ENCODE results near the gene OCLN. TPM values are rescaled to one million over a fixed set of nuclear protein-coding genes. Genes with fewer than 3 reads are reported as not detected.
"Not testable (repeated sequence)": the region's sequence is repeated elsewhere in the genome, so short reads cannot be mapped to it uniquely, and the experiment has no call there.

Gene OCLN
- total RNA-seq, 1 donor from 2014 or later: 2.2 TPM

DNA sequence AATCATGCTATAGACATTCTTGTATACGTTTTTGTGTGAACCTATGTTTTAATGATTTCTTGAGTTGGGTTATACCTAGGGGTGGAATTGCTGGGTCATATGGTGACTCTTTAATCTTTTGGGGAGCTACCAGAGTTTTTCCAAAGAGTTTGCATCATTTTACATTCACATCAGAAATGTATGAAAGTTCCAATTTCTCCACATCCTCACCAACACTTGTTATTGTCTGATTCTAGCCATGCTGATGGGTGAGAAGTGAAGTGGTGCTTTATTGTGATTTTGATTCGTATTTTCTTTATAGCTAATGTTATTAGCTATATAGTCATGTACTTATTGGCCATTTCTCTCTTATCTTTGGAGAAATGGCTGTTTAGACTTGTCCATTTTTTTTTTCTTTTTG, 18.1 kb downstream of the OCLN start:
- Mint-ChIP-seq H3K4me3 (no peak overlapping the region), H3K27me3 (no peaks in the 10 kb centered on the region), H3K27ac (no peak overlapping the region), H3K4me1 (no peaks in the 10 kb centered on the region), H3K9me3 (no peaks in the 10 kb centered on the region), H3K36me3 (ENCODE audit: low read depth) (no peaks in the 10 kb centered on the region)
- intact Hi-C loops (cut with micrococcal nuclease): no loop called here
- CTCF ChIA-PET: no interaction called here
- POLR2A ChIA-PET: no interaction called here
- no peak for ATAC-seq (ENCODE audit: low read depth)
- DNase-seq: no peak
- TF ChIP-seq, protein P1, sequence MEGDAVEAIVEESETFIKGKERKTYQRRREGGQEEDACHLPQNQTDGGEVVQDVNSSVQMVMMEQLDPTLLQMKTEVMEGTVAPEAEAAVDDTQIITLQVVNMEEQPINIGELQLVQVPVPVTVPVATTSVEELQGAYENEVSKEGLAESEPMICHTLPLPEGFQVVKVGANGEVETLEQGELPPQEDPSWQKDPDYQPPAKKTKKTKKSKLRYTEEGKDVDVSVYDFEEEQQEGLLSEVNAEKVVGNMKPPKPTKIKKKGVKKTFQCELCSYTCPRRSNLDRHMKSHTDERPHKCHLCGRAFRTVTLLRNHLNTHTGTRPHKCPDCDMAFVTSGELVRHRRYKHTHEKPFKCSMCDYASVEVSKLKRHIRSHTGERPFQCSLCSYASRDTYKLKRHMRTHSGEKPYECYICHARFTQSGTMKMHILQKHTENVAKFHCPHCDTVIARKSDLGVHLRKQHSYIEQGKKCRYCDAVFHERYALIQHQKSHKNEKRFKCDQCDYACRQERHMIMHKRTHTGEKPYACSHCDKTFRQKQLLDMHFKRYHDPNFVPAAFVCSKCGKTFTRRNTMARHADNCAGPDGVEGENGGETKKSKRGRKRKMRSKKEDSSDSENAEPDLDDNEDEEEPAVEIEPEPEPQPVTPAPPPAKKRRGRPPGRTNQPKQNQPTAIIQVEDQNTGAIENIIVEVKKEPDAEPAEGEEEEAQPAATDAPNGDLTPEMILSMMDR (IDR thresholded peaks at IDR 0.05): no peak

- no peak for ATAC-seq (ENCODE audit: low read depth)
- intact Hi-C loops (cut with micrococcal nuclease): no loop called here
- Mint-ChIP-seq H3K4me1 (no peaks in the 10 kb centered on the region), H3K27ac (no peak overlapping the region), H3K4me3 (no peak overlapping the region), H3K36me3 (ENCODE audit: low read depth) (no peaks in the 10 kb centered on the region), H3K9me3 (no peaks in the 10 kb centered on the region), H3K27me3 (no peaks in the 10 kb centered on the region)
- no peak for DNase-seq
- CTCF ChIA-PET: no interaction called here
- POLR2A ChIA-PET: no interaction called here
- TF ChIP-seq, protein P1 (IDR thresholded peaks at IDR 0.05): no peak
These were observed 20.2 kb downstream of the OCLN start for GRCh38 chr5:69512740-69513260.

- H3K27ac Mint-ChIP-seq; ATAC-seq (ENCODE audit: low read depth); H3K4me3 Mint-ChIP-seq; H3K9me3 Mint-ChIP-seq; DNase-seq; H3K4me1 Mint-ChIP-seq; CTCF ChIA-PET; H3K36me3 Mint-ChIP-seq (ENCODE audit: low read depth); H3K27me3 Mint-ChIP-seq; POLR2A ChIA-PET; intact Hi-C loops (cut with micrococcal nuclease): not testable (repeated sequence)
These were observed 23.0 kb downstream of the OCLN start for GRCh38 chr5:69515570-69515969.

- DNase-seq (no peak), ATAC-seq (ENCODE audit: low read depth) (no peak)
- no peaks in the 10 kb centered on the region for H3K4me1 Mint-ChIP-seq
- intact Hi-C loops (cut with micrococcal nuclease): no loop called here
- no peaks in the 10 kb centered on the region for H3K27me3 Mint-ChIP-seq
- TF ChIP-seq, protein P1 (IDR thresholded peaks at IDR 0.05): no peak
- POLR2A ChIA-PET: no interaction called here
- no peaks in the 10 kb centered on the region for H3K9me3 Mint-ChIP-seq
- no peak overlapping the region for H3K27ac Mint-ChIP-seq
- no peaks in the 10 kb centered on the region for H3K36me3 Mint-ChIP-seq (ENCODE audit: low read depth)
- H3K4me3 Mint-ChIP-seq: no peak overlapping the region
- CTCF ChIA-PET: no interaction called here
These were observed 24.2 kb downstream of the OCLN start for GRCh38 chr5:69516769-69517168.

DNA sequence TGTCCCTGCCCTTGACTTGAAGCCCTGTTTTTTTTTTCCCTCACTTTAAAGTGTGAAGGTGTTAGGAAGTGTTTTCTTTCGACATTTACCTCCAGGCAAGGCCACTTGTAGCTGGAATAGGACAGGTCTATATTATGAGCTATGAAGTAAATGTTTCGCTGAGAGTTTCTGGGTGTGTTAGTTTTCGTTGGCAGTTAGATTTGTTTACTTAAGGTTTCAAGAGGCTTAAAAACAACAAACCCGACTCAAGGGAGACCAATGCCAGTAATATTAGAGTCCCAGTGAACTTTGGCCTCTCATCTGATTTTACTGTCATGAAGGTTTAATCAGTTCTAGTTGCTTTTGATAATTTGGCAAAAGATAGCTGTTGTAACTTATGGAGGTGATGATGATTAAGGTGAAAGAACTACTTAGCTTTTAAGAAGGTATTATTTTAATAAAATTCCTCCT, 25.2 kb downstream of the OCLN start:
- ChIA-PET POLR2A (no interaction called here), CTCF (no interaction called here)
- Mint-ChIP-seq H3K27ac (no peak overlapping the region), H3K27me3 (peaks cover 5% of the 10 kb centered on the region), H3K36me3 (ENCODE audit: low read depth) (no peaks in the 10 kb centered on the region), H3K9me3 (no peaks in the 10 kb centered on the region), H3K4me3 (no peak overlapping the region), H3K4me1 (no peaks in the 10 kb centered on the region)
- no peak for ATAC-seq (ENCODE audit: low read depth)
- TF ChIP-seq, protein P1 (IDR thresholded peaks at IDR 0.05): no peak
- DNase-seq: no peak
- intact Hi-C loops (cut with micrococcal nuclease): no loop called here

- Mint-ChIP-seq H3K36me3 (ENCODE audit: low read depth) (no peaks in the 10 kb centered on the region), H3K4me3 (no peak overlapping the region), H3K27ac (no peak overlapping the region), H3K27me3 (peaks cover 5% of the 10 kb centered on the region), H3K4me1 (no peaks in the 10 kb centered on the region), H3K9me3 (no peaks in the 10 kb centered on the region)
- DNase-seq (no peak), ATAC-seq (ENCODE audit: low read depth) (no peak)
- CTCF ChIA-PET: no interaction called here
- POLR2A ChIA-PET: no interaction called here
- intact Hi-C loops (cut with micrococcal nuclease): no loop called here
- TF ChIP-seq, protein P1 (IDR thresholded peaks at IDR 0.05): no peak
These were observed 26.7 kb downstream of the OCLN start for GRCh38 chr5:69519285-69519684.

Measured in activated B cell treated with CpG ODN at 0.5 μM for 24 hours (primary cell).